NCI-H1105 (cell line): ENCODE measurements around the gene NIPA2.

Experiments
- DNase-seq: peaks from one replicate; lab custom pipeline; 2025; lab: John Stamatoyannopoulos, UW

The NIPA2 gene

GRCh38 chr15:22877607-22878006 is 39.1 kb downstream of the NIPA2 start:
- DNase-seq, result no peak

DNA sequence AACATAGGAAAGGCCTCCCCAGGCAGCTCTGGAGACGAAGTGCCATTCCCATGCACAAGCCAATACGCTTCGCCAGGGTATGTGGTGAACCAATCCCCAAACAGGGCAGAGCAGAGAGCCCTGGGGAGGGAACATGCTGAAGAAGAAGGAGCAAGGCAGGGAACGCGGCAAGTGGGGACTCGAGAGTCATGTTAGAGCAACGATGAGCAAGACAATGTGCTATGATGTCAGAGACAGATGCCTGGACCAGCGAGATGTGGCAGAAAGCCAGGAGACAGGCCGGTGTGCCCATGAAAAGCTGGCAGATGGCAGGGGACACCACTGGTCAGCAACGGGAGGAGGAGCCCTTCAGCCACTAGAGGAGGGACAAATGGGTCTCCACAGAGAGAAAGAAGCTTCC is 39.6 kb downstream of the NIPA2 start:
- DNase-seq, result no peak

GRCh38 chr15:22880068-22880980 is 41.9 kb downstream of the NIPA2 start:
- no peak for DNase-seq

DNA sequence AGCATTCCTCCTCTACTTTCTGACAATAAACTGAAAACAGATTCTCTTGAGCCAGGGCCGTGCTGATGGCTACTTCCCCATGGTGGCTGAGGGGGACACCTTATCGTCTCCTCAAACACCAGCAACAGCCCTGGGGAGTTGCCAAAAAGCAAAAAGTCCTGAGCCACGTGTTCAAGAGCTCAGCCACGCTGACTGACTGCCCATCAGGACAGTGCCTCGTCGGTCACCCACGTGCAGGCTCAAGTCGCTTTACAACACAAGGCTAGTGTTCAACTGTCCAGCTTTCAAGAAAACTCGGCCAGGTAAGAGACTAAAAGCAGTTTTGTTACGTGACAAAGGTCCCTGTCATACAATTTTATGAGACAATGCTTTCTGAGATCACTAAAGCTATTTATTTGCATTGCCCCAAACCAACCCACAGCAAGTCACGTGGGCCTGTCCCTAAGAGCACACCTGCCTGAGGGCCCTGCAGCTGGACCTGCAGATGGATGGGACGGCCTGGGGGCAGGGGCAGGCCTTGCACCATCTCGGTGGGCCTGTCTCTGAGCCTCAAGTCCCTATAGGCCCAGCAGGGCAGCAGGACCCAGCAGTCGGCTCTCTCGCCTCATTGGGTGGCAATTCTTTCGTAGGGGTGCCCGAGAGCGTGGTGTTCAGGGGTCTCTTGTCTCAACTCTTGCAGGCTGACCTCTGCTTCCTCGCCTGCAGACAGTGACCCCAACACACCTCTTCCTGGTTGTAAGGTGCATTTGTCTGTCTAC is 42.7 kb downstream of the NIPA2 start:
- no peak for DNase-seq

DNA sequence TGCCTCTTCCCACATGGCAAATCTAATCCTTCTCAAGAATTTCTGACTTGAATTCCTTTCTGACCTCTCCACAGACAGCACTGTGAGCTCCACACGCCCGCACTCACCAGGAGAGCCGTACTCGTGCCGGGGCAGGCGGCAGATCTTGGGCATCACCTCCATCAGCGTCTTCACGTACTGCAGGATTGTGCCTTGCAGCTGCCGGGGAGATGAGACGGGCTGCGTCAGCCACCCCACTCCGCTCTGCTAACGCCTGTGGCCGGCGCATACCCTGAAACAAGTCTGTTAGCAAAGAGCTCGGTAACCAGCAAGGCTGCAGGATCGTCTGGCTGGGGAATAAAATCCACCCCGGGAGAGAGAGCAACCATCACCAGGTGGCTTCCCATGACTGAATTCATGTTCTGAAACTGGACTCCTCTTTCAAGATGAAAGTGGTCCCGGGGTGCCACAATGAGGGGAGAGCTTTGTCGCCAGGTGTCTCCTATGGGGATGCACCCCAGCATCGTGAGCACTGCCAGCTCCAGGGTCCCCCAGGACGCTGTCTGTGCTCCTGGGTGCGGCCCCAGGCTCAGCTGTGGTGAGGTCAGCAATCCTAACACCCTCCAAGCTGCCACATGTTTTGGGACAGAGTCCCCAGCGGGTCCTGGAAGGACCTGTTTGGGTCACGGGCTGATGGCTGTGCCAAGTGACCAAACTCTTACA is 43.4 kb downstream of the NIPA2 start:
- DNase-seq, result no peak

DNA sequence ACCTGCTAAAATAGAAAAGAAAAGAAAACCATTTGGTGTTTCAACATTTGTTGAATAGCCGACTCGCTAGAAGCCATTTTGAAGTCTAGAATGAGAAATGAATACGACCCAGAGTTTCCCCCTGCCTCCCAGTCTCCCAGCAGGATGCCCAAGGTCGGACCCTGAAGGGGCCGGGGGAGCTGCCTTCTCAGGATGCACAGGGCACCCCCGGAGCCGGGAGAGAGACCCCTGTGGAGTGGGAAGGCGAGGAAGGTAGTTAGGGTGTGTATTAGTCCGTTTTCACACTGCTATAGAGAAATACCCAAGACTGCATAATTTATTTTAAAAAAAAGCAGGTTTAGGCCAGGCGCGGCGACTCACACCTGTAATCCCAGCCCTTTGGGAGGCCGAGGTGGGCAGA is 44.7 kb downstream of the NIPA2 start:
- DNase-seq, result no peak

DNA sequence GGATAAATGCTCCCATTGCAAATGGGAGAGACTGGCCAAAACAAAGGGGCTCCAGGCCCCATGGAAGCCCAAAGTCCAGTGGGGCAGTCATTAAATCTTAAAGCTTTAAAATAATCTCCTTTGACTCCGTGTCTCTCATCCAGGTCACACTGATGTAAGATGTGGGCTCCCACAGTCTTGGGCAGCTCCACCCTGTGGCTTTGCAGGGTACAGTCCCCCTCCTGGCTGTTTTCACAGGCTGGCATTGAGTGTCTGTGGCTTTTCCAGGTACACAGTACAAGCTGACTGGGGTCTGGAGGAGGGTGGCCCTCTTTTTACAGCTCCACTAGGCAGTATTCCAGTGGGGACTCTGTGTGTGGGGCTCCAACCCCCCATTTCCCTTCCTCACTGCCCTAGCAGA is 45.9 kb downstream of the NIPA2 start:
- DNase-seq, result no peak

- DNase-seq, result no peak
Observed at GRCh38 chr15:22885120-22885519, 46.7 kb downstream of the NIPA2 start.

DNA sequence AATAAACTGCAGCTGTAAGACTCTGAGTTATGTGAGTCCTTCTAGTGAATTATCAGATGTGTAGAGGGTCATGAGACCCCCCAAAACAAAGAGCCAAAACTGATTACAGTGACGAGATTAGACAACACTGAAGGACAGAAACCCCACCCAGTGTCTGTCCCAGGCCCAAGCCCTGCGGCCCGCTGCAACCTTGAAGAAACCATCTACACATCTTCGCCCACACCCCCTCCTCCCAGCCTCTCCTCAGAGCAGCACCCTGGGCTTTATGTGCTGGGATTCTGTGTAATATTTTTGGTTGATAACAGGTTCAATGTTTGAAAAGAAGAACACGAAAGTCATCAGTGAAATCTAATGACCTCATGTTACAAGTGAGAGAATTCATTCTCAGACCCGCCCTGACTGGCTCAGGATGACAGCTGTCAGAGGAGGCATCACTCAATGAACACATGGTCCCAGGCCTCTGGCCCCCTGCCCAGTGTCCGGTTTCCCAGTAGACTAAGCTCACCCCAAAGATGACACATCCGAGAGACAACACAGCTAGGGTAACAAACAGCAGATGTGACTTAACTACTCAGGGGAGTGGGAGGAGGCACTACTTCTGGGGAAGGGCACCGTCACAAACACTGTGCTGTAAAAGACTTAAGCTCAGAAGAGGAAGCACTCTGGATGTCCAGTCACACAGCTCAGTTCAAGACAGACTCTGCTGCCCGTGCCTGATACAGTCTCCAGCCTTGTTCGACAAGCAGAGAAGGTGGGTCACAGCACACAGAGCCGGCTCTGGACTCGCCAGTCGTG is 48.9 kb downstream of the NIPA2 start:
- no peak for DNase-seq

DNA sequence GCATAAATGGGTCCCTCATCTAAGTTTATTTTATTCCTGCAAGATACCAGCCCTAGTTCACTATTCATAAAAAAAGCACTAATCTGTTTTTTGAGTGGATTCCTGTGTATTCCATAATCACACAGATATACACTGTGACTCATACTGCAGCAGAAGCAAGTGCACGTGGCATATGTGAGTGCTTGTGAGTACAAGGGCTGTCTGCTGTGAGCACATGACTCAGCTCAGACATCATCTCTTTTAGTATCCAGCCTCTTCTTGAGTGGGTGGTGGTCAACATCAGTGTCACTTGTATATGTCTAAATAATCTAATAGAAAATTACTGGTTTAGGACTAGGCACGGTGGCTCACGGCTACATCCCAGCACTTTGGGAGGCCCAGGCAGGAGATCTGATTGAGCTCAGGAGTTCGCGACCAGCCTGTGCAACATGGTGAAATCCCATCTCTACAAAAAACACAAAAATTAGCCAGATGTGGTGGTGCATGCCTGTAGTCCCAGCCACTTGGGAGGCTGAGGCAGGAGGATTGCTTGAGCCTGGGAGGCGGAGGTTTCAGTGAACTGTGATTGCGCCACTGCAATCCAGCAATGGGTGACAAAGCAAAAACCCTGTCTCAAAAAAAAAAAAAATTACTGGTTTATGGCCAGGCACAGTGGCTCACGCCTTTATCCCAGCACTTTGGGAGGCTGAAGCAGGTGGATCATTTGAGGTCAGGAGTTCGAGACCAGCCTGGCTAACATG is 49.8 kb downstream of the NIPA2 start:
- no peak for DNase-seq

- DNase-seq, result no peak
Observed at GRCh38 chr15:22889146-22889818, 50.8 kb downstream of the NIPA2 start.

DNA sequence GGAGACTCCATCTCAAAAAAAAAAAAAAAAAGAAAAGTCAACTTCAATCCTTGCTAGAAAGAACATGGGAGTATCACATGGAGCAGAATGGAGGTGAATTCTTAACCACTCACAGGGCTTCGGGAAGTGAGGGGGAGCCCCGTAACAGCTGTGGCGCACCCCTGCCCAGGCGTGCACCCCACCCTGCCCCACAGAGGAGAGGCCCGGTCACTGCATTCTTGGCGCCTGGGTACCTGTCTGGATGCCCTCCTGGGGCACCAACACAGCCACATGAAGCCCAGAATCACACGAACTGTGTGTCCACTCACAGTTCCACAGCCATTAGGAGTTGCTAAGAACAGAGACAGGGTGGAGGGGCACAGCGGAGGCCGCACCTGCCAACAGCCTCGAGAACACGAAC is 51.8 kb downstream of the NIPA2 start:
- DNase-seq, result no peak

- no peak for DNase-seq
Observed at GRCh38 chr15:22891426-22892210, 53.2 kb downstream of the NIPA2 start.

DNA sequence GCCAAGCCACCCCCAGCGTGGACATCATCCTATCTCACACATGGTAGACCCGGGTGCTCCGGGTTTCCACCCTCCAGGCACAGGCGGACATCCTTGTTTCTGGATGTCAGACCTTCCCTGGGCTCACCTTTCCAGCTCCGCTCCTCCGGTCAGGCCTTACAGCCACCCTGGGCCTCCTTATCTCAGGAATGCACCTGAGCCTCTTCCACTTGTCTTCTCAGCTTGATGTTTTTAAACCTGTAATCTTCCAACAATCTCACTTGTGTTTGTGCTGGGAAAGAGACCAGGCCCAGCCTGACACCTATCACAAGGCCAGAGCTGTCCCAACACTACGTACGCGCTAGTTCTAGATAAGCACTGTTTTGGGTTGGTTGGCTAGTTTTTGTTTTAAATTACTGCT is 53.9 kb downstream of the NIPA2 start:
- no peak for DNase-seq

- DNase-seq, result no peak
Observed at GRCh38 chr15:22893081-22893480, 54.6 kb downstream of the NIPA2 start.

DNA sequence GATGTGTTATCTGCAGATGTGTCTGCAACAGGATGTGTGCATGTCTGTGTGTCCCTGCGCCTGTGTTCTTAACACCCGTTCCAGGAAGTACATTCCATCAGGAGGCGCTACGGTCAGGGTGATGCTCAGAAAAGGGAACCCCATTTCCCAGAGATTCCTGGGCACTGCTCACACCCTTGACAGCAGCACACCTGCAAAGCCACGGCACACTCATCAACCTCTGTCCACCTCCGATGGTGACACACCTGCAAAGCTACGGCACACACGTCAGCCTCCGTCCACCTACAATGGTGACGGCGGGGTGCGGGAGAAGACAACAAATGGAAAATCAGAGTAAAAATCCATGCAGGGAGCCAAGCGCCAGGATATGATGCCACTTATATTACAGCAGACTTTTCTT is 55.4 kb downstream of the NIPA2 start:
- DNase-seq, result no peak

DNA sequence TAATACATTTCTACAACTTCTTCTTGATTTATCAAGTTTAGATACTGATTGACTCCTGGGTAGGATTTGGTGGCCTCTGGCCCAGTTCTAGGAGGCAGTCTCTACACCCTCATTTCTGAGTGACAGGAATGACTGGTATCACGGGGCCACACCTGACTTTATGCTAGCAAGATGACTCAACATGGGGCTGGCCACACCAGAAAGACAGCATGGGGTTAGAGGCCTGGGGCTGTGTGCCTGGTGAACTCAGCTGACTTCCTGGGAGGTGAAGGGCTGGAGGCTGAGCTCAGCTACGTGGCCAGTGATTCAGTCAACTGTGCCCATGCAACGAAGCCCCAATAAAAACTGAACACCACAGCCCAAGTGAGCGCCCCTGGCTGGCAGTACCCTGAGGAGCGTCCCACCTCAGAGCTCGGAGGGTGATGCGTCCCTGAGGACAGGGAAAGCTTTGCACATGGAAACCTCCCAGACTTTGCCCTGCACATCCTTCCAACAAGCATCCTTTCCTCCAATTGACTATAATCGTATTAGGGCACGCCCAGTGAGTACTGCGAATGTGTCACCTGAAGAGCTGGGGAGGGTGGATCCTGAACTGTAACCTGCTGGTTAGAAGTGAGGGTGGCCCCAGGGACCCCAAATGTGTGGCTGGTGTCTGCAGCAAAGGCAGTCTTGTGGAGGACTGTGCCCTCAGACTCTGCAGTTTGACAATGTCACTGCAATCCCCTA is 57.2 kb downstream of the NIPA2 start:
- DNase-seq, result no peak

- no peak for DNase-seq
Observed at GRCh38 chr15:22902046-22902445, 63.6 kb downstream of the NIPA2 start.

DNA sequence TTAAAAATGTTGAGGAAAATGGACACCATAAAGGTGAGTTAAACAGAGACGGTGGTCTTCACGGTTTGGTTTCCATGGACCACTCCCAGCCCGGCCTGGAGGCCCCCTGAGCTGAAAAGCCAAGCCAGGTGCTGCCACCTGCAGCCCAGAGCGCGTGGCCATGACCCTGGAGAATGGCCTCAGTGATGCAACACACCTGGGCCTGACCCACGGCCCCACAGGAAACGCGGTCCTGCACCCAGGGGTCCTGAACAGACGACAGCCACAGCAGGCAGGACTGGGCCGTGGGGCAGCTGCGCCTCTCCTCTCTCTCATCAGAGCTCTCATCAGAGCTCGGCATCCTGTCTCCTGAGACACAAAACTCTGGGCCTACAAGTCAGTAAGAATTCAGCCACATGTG is 64.1 kb downstream of the NIPA2 start:
- DNase-seq, result no peak
